ENCODE measurements around the gene POMC.
"Not testable (repeated sequence)": the region's sequence is repeated elsewhere in the genome, so short reads cannot be mapped to it uniquely, and the experiment has no call there.

The POMC gene

DNA sequence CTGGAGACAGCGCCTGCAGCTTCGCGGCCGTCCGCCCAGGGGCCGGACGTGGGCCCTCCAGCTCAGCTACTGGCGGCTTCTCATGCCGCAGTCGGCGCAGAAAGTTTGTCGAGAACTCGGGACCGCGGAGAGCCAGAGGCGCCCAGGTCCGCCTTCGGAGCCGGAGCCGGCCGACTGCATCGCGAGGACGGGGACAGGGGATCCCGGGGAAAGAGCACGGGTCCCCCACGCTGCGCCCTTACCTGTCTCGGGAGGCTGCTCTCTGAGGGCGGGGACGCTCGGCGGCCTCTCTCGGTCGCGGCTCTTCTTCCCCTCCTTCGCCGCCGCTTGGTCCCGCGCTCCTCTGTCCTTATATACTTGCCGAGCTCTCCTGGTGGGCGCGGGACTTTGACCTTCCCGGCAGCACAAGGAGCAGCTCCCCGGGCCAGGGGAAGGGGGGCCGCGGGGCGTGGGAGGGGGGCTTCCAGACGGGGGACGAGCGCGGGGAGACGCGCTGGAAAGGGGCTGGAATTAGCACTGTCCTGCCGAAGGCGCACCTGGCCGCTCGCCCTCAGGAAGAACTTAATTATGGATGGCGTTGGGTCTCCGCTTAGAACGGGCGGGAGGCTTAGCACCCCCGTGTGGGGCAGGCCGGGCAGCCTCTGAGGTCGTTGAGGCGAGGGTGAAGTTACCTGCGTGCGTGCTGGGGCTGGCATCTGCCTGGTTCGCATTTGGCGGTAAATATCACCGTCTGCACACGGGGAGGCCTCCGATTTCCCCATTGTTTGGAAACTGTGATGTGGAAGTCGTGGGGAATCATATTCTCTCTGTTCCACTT, at the start of gene POMC:
Gene POMC, minus strand, starts transcription at position 325 of the 817 bp plus-strand sequence. CDS start 3,808 bp downstream, outside the sequence.
- DNase-seq = no peak

DNA sequence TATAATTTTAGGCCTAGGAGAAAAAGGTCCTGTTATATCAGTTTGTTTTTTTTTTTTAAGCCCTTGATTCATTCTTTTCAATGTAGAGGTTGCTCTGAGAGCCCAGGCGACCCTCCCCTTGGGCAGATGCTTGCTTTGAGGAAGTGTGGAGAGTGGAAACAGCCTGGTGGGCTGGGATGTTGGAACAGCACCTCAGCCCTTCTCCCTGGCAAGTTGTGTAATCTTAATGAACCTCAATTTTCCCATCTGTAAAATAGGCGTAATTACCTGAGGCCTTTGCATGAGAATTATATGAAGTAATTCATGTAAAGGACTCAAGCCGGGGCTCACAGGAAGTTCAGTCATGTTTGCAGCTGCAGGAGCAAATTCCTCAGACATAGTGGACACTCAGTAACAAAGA, 49.7 kb upstream of the POMC start:
- no peak for DNase-seq

DNA sequence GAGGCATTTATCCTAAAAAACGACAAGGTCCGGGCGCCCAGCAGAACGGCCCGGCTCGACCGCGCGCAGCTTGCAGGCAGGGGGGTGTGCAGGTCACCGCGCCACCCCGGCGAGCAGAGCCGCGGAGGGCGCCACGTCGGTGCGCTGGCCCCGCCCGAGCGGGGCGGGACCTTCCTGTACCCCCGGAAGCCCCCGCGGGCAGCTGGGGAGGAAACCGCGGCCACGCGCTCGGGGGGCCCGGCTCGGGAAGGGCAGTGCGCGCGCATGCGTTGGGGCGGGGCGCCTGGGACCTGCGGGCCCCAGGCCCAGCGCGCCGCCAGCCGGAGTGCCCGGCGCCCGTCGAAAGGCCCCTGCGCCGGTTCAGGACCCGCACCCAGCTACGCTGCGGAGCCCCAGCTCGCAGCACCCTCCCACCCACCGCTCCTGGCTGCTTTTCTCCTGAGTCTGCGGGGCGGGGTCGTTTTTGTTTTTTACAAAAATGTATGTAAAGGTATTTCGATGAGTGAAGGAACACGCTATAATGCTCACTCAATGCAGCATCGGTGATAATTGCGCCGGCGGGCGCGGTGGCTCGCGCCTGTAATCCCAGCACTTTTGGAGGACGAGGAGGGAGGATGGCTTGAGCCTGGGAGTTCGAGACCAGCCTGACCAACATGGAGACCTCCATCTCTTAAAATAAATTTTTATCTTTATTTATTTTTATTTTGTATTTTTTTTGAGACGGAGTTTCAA, 47.7 kb upstream of the POMC start:
- no peak for DNase-seq

DNA sequence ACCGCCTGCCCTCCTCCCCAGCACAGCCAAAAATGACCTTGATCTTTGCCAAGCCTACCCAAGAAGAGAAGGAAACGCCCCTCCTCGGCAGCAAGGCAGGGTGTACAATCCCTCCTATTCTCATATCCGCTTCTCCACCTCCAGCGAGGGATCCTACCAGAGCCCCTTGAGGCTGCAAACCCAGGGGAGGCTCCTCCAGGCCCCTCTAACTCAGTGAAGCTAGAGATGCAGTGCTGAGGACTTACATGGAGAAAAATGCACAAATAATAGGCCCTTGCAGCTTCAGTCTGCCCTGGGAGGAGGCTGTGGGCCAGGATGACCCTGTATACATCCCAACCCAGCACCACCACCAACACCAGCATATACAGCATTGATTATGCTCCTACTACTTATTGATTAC, 46.9 kb upstream of the POMC start:
- DNase-seq = no peak

DNA sequence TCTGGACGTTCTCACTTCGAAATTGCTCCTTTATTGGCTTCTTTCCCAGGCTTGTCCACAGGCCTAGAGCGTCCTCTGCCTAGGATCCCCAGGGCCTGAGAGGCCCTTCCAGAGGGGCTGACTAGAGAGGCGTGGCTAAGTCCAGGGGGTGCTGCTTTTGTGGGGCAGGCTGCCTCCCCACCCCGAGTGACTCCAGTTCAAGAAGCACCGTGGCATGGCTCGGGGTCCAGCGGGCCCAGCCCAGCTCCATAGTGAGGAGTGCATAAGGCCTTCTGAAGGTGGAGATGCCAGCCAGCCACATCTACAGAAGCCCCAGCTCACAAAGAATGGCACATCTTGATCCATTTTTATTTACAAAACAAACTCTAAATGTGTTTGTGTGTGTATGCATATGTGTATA, 44.8 kb upstream of the POMC start:
- no peak for DNase-seq

DNA sequence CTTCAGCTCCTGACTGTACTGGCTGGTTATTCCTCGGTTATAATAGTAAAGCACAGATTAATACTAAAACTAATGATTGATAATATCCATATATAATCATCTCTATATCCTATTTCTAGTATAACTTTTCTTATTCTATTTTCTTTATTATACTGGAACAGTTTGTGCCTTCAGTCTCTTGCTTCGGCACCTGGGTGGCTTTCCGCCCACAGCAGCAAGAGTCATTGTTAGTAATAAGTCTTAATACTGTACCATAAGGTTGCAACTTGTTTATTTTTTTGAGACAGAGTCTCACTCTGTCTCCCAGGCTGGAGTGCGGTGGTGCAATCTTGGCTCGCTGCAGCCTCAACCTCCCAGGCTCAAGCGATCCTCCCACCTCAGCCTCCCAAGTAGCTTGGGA, 42.5 kb upstream of the POMC start:
- DNase-seq = not testable (repeated sequence)

DNA sequence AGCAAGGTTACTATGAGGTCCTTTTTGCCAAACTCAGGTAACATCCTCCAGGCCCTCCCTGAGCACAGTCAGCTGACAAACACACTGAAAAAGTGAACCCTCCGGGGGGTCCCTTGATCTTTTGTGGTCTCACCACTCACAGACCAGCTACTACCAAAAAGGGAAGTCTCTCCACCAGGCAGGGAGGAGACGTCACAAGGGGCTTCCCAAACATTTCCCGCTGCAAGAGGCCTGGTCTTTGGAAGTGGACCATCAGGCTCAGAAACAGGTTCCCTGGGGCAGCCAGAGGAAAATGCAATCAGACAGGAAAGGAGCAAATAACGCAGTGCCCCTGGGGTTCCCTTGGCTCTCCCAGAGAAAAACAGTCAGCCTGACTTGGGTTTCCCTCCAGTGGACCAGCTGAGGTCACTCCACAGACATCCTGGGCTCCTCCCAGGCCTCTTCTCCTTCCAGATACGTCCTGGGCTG, 38.7 kb upstream of the POMC start:
- no peak for DNase-seq

DNA sequence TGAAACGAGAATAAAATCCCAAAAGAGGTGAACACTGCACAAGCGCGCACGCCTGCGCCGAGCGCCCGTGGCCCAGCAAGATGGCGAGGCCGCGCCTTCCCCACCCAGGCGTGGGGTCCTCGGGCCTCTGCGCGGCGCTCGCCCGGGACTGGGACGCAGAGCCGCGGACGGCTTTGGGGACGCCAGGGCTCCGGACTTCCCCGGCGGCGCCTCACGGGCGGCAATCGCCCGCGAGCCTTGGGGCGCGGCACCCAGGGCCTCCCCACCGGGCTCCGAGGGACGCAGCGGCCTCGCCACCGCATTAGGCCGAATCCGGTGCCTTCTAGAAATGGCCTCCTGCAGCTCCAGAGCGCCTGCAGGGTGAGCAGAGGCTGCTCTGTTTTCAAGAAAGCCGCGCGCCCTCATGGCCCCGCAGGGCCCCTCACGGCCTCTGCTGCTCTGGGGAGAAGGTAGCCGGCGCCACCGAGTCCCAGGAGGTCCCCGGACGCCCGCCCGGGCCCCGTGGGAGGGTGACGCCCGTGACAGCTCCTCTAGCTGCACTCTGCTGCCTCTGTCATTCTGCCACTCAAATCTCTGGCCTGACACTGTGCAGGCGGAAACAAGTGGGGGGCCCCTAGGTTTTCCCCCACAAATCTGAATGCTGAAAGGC, 35.9 kb upstream of the POMC start:
- DNase-seq = no peak

DNA sequence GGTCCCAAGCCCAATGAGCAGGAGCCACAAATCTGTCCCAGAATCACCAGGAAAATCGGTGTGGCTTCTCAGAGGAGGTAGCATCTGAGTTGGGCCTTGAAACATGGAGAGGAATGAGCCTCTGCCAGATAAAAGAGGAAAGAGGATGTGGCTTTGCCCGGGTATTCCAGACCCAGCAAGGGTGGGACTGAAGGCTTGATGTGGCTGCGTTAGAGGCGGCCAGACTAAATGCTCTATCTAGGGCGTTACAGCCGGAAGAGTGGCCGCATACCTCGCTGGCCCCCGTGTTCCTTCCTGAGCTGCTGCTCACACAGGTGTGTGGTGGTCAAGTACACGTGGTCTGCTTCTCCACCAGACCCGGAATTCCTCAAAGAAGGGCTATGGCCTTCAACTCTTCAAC, 33.9 kb upstream of the POMC start:
- no peak for DNase-seq

DNA sequence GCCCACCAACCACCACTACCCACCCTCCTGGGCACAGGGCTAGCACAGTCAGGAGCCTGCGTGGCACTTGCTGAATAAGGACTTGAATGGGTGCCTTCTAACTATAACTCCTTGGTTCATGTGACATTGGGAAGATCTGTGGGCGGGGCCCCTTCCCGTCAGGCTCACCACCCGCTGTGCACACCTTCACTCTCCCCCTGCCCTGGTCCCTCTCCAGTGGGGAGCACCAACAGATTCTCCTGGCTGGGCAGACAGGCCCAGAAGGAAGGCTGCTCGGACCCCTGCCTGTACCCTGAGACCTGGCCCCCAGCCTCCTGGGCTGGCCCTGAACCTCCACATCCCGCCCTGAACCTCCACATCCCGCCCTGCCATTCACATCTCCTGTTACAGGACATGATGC, 33.4 kb upstream of the POMC start:
- no peak for DNase-seq

DNA sequence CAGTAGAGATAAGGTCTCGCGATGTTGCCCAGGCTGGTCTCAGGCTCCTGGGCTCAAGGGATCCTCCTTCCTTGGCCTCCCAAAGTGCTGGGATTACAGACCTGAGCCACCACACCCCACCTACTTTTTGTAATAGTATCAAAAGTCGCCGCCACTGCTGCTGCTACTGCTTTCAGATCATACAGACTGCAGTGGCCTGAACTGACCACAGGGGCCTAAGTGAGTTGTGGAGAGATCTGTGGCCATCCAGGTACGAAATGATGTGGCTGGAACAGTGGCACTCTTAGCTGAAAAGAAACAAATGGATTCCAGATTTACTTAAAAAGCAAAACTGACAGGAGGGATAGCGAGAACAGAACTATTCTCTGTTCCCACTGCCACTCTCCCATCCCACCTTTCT, 32.9 kb upstream of the POMC start:
- no peak for DNase-seq

DNA sequence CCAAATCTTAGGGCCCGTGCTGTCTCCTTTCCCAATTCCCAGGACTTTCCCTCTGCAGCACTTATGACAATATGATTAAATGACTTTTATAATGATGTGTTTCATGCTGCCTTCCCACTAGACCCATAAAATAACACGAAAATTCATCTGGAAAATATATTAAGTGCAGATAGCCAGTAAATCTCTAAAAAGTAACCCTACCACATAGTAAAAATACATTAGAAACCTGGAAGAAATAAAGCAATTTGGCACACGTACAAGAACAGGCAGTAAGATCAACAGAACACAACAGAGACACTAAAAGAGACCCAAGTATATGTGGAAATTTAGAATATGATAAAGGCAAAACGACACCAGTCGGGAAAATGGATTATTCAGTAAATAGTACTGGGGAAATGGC, 30.2 kb upstream of the POMC start:
- no peak for DNase-seq

DNA sequence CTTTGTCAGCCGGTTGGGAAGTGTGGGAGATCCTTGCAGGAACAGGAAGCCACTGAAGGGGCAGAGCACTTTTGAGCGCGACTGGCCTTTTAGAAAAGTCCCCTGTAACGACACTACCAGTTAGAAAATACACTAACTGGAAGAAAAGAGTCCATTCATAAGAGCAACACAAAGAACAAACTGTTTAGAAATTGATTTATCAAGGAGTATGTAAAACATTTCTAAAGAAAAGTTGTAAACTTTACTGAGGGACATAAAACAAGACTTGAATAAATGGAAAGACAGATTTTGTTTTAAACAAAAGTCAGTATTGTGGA, 29.8 kb upstream of the POMC start:
- DNase-seq = no peak

DNA sequence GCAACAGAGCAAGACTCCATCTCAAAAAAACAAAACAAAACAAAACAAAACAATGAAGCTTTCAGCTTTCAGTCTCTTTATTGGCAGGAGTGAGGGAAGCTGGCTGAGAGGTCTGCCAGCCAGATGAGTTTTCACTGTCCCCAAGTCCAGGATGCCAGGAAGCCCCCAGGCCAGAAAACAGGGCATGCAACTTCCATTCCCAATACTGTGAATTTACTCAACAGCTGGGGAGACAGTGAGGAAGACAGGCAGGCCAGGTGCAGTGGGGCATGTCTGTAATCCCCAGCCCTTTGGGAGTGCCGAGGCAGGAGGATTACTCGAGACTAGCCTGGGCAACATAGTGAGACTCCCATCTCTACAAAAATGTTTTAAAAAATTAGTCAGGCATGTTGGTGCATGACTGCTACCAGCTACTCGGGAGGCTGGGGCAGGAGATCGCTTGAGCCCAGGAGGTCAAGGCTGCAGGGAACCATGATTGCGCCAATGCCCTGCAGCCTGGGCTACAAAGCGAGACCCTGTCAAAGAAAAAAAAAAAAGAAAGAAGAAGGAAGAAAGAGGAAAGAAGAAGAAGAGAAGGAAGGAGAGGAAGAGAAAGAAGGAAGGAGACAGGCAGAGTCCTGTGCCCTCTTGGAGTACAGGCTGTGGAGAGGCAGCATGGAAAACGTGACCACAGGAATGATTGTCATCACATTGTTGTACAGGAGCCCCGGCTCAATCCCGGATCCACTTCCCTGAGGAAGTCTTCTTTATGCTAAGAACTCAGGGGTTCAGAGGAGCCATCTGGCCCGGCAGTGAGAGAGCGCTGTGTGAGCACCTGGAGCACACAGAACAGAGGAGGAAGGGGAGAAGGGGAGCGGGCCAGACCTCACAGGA, 29.2 kb upstream of the POMC start:
- no peak for DNase-seq

DNA sequence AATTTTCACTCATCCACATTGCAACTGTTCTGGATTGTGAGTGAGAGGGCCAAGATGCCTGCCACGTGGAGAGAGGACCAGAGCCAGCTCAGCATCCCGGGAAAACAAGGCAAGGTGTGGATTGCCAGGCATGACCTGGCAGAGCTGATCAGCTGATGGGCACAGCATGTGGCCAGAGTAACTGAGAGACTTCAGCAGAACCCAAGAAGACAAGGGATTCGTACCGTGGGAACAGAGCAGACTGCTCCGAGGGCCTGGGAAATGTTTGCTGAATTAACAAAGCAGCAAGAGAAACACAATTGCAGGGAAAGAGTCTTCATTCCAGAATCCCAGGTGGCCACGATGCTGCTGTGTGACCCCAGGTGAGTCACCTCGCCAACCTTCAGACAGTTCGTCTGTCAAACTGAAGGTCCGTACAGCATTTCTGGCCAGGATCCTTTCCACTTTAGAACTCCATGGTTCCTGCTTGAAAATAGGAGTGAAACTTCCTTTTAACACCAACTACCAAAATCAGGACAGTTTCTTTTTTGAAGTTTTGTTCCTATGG, 26.3 kb upstream of the POMC start:
- DNase-seq = no peak

DNA sequence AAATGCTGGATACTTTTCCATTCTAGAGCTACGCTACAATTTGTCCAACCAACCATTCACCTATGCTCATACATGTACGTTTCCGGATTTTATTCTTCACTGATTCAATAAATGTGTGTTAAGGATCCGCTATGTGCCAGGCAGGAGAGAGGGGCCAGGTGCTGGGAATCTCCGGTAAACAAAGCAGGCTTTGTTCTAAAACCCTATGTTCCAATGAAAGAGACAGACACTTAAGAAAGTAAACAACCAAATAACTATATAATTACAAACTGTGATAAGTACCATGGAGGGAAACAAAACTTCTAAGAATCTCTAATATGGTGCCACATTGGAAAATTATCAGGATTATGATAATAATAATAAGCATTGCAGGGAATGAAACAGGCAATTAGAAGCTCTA, 22.2 kb upstream of the POMC start:
- no peak for DNase-seq

DNA sequence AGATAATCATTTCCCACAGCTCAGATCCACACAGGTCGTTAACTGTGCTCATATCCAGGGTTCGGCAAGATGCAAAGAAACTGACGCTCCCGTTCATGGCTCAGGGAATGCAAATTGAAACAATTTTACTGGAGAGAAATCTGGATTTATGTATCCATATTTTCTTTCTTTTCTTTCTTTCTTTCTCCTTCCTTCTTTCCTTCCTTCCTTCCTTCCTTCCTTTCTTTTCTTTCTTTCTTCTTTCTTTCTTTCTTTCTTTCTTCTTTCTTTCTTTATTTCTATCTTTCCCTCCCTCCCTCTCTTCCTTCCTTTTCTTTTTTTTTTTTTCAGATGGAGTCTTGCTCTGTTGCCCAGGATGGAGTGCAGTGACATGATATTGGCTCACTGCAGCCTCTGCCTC, 20.0 kb upstream of the POMC start:
- no peak for DNase-seq

DNA sequence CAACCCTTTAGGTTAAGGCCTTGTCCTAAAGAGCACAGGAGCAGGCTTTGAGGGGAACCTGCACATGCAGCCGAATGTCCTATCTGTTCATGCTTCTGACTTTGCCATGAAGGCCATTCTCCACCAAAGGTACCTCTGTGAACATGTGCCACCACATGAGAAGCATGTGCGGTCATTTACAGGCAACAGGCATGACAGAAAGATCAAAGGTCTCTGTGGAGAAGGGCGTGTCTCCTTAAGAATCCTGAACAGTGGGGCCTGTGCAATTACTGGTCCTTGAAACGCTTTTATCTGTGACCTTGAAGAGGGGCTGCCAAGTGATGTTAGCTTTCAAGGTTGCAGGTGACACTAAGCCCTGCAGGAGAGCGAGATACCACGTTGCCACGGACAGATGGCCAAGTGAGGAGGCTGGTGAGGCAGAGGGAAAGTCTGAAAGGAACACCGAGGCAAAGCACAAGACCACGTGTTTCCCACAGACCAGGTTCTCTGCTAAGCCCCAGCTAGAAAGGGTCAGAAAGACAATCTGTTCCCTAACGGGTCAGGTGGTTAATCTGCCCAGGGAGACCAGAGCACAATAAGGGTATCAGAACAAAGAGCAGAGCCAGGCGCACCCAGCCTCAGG, 19.5 kb upstream of the POMC start:
- DNase-seq = no peak

DNA sequence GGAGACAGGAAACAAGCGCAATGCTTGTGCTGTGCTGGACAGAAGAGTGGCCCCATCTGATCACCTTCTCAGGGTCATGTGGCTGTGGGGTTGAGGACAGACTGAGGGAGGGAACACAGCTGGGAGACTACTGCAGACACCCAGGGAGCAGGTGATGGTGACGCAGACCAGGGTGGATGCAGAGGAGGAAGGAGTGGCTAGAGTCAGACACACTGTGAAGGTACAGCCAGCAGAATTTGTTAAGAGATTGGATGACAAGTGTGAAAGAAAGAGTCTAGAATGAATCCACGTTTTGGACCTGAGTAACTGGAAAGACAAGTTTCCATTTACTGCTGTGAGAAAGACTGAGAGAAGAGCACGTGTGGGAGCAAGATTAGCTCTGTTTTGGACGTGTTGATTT, 15.9 kb upstream of the POMC start:
- no peak for DNase-seq

DNA sequence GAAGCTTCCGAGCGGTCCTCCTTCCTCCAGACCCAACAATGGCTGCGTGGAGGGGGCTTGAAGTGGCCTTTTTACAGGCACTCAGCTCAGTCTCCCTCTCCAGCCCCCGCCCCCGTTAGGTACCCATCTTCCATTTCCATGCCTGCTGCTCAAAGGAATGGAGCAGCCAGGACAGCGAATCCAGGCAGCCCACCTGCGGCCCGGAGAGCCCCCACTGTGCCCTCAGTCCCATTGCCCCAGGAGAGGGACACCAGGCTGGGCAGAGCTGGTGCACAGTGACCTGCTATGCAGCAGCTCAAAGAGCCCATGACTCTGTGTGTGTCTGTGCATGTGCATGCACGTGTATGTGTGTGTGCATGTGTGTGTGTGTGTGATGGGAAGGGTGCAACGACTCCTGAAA, 10.6 kb upstream of the POMC start:
- DNase-seq = no peak

DNA sequence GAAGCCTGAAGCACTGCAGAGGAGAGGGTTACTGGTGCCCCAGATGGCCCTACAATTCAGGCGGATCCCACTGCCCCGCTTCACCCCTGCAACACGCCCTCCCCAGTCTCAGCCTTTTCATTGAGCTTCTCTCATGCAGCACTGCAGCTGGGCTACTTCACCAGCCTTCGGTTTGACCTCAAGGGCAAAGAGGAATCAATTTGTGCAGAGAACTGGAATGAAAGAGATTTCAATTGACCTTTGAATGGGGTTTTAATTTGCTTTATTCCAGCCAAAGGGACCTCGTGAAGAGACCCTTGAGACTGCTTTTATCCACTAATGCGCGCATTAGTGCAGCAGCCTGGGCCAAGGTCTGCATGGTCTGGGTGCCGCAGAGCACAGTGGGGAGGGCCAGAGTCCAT, 8.8 kb upstream of the POMC start:
- no peak for DNase-seq

DNA sequence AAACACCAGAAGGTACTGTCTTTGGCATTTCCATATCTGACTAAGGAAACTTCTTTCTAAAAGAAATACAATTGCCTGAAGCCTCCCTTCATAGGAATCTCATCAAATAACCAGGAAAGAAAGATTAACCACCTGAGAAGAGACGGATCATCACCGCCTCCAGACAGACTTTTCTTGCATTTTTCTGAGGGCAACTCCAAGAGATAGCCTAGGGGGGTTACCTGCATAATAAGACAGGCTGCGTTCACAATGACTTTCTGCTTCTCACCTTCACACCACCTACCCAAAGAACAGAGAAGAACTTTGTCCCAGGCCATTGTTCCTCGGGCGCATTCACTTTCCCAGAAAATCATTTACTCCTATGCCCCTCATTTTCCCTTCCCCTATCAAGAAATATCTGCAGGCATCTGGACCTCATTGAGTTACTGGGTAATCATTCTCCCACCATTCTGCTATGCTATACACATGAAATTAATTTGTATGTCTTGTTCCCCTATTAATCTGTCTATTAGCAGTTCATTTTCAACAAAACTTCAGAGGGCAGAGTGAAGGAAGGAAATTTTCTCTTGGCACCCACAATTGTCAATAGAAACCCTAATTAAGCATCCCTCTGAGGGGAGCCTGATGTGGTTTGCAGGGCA, 8.3 kb upstream of the POMC start:
- DNase-seq = no peak
